Bronchial smooth muscle cell (primary cell): ENCODE results near the gene TUBA3C. TPM values are rescaled to one million over a fixed set of nuclear protein-coding genes. Genes with fewer than 3 reads are reported as not detected.

Experiments
- total RNA-seq: library from RNA; depleted of rRNA; stranded (reverse); fragments of >200 nt; gene quantifications from 2 replicates; pipeline ENCODE4 v1.2.1, GENCODE V29; 2014

The TUBA3C gene
- total RNA-seq, result not detected in 2 replicates

GRCh38 chr13:19181621-19182485 lies at the start of gene TUBA3C:
TSS of gene TUBA3C (minus strand) at chr13:19181824. CDS start at chr13:19181747, 77 bp downstream.

